ENCODE data around the gene ARIH2. TPM values are rescaled to one million over a fixed set of nuclear protein-coding genes. Genes with fewer than 3 reads are reported as not detected.

ARIH2 gene
- total and polyA plus RNA-seq, 9 of the 15 experiments (the other 6 are each of a cell fraction or from before 2014, with no cell fraction given): 27.0 to 120 (median 108) TPM

DNA sequence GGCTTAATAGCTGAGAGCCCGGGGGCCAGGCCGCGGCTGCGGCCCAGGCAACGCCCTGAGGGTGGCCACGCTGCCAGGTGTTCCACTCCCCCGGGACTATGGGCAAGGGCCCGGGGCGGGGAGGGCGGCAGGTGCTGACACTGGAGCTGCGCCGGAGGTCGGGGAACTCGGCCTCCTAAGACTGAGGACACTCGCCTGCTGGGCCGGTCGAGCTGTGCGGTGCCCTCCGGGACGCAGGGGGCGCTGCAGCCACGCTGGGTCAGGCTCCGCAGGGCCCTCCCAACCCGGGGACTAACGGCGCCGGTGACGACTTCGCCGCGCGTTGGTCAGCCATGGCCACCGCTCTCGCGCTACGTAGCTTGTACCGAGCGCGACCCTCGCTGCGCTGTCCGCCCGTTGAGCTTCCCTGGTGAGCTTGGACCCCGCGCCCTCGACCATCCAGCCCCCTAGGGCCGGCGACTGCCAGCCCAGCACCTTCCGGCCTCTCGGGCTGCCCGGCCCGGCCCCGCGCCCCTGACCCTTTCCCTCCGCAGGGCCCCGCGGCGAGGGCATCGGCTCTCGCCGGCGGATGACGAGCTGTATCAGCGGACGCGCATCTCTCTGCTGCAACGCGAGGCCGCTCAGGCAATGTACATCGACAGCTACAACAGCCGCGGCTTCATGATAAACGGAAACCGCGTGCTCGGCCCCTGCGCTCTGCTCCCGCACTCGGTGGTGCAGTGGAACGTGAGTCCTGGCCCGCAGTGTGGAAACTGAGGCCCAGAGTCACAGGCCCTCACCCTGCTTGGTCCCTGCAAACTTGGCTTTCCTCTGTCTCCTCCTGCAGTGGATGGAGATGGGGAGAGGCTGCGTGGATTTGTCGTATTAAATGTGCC, 103.4 kb downstream of the ARIH2 start, which contains the start of gene NDUFAF3 (continued):
- TF ChIP-seq, protein P1, sequence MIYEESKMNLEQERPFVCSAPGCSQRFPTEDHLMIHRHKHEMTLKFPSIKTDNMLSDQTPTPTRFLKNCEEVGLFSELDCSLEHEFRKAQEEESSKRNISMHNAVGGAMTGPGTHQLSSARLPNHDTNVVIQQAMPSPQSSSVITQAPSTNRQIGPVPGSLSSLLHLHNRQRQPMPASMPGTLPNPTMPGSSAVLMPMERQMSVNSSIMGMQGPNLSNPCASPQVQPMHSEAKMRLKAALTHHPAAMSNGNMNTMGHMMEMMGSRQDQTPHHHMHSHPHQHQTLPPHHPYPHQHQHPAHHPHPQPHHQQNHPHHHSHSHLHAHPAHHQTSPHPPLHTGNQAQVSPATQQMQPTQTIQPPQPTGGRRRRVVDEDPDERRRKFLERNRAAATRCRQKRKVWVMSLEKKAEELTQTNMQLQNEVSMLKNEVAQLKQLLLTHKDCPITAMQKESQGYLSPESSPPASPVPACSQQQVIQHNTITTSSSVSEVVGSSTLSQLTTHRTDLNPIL (CRISPR knock-in tag; IDR thresholded peaks at IDR 0.05): no peak
- peak; percentile 80 for TF ChIP-seq TAF1 (IDR thresholded peaks at IDR 0.05; ENCODE audit: control insufficient read depth, extremely low read depth, insufficient read depth, low read length, severe bottlenecking)
- TF ChIP-seq, protein P2, sequence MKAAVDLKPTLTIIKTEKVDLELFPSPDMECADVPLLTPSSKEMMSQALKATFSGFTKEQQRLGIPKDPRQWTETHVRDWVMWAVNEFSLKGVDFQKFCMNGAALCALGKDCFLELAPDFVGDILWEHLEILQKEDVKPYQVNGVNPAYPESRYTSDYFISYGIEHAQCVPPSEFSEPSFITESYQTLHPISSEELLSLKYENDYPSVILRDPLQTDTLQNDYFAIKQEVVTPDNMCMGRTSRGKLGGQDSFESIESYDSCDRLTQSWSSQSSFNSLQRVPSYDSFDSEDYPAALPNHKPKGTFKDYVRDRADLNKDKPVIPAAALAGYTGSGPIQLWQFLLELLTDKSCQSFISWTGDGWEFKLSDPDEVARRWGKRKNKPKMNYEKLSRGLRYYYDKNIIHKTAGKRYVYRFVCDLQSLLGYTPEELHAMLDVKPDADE (conservative IDR thresholded peaks at IDR 0.05; ENCODE audit: control insufficient read depth, low read depth, low read length): peak; percentile 80
- peak; percentile 35 for TF ChIP-seq CHD1 (IDR thresholded peaks at IDR 0.05; ENCODE audit: low read length)
- TF ChIP-seq, protein P3, sequence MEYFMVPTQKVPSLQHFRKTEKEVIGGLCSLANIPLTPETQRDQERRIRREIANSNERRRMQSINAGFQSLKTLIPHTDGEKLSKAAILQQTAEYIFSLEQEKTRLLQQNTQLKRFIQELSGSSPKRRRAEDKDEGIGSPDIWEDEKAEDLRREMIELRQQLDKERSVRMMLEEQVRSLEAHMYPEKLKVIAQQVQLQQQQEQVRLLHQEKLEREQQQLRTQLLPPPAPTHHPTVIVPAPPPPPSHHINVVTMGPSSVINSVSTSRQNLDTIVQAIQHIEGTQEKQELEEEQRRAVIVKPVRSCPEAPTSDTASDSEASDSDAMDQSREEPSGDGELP (CRISPR knock-in tag; IDR thresholded peaks at IDR 0.05; ENCODE audit: borderline replicate concordance): peak; percentile 77; the same call in 1 of the 2 replicates
- TF ChIP-seq ZFP30 (CRISPR knock-in tag; IDR thresholded peaks at IDR 0.05; ENCODE audit: borderline replicate concordance): no peak
- peak in 1 of 2 experiments; percentile 58; a peak in 3 of 4 replicates for TF ChIP-seq MAZ (CRISPR knock-in tag; conservative IDR thresholded peaks at IDR 0.05 in 1 of 2, IDR thresholded peaks at IDR 0.05 in 1 of 2)
- TF ChIP-seq SMAD4 (CRISPR knock-in tag; conservative IDR thresholded peaks at IDR 0.05): 0 out of 2 replicates have a peak, but pooled peaks have one; percentile 64
- peak; percentile 73 for TF ChIP-seq TBP (optimal IDR thresholded peaks at IDR 0.05; ENCODE audit: low read depth, low read length)
- TF ChIP-seq, protein P4, sequence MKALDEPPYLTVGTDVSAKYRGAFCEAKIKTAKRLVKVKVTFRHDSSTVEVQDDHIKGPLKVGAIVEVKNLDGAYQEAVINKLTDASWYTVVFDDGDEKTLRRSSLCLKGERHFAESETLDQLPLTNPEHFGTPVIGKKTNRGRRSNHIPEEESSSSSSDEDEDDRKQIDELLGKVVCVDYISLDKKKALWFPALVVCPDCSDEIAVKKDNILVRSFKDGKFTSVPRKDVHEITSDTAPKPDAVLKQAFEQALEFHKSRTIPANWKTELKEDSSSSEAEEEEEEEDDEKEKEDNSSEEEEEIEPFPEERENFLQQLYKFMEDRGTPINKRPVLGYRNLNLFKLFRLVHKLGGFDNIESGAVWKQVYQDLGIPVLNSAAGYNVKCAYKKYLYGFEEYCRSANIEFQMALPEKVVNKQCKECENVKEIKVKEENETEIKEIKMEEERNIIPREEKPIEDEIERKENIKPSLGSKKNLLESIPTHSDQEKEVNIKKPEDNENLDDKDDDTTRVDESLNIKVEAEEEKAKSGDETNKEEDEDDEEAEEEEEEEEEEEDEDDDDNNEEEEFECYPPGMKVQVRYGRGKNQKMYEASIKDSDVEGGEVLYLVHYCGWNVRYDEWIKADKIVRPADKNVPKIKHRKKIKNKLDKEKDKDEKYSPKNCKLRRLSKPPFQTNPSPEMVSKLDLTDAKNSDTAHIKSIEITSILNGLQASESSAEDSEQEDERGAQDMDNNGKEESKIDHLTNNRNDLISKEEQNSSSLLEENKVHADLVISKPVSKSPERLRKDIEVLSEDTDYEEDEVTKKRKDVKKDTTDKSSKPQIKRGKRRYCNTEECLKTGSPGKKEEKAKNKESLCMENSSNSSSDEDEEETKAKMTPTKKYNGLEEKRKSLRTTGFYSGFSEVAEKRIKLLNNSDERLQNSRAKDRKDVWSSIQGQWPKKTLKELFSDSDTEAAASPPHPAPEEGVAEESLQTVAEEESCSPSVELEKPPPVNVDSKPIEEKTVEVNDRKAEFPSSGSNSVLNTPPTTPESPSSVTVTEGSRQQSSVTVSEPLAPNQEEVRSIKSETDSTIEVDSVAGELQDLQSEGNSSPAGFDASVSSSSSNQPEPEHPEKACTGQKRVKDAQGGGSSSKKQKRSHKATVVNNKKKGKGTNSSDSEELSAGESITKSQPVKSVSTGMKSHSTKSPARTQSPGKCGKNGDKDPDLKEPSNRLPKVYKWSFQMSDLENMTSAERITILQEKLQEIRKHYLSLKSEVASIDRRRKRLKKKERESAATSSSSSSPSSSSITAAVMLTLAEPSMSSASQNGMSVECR (CRISPR knock-in tag; IDR thresholded peaks at IDR 0.05): peak; percentile 75; the same call in 1 of the 2 replicates
- no peak for TF ChIP-seq ARHGAP35 (IDR thresholded peaks at IDR 0.05; ENCODE audit: partially characterized antibody)
- no peak for TF ChIP-seq NFATC3 (IDR thresholded peaks at IDR 0.05)
- TF ChIP-seq OTX1 (CRISPR knock-in tag; IDR thresholded peaks at IDR 0.05): no peak
- TF ChIP-seq RBM25 (IDR thresholded peaks at IDR 0.05; ENCODE audit: low read depth, low read length, severe bottlenecking): peak; percentile 38
- TF ChIP-seq ZNF589 (CRISPR knock-in tag; IDR thresholded peaks at IDR 0.05; ENCODE audit: low read depth): no peak
- 0 out of 2 replicates have a peak, but pooled peaks have one; percentile 5 for TF ChIP-seq KLF1 (tag; IDR thresholded peaks at IDR 0.05)
- no peak for TF ChIP-seq ZNF75A (CRISPR knock-in tag; IDR thresholded peaks at IDR 0.05)
